Panc1 (cell line): Measurements from ENCODE around the gene ANKMY2. TPM values are rescaled to one million over a fixed set of nuclear protein-coding genes. Genes with fewer than 3 reads are reported as not detected.

Experiments
- ATAC-seq: fragments of 200-7000 bp; cut with Tn5 transposase; 2 replicates; pipeline ENCODE4 v1.9.1; 2020; ENCODE audit warnings: mild to moderate bottlenecking, moderate library complexity
- BruUV-seq: library from RNA; stranded (reverse); fragments of 400-500 nt; replicated peaks from 2 replicates; lab custom pipeline; 2021; lab: Mats Ljungman, UMichigan
- CTCF ChIA-PET: fragments of 300-600 bp; sonication (Branson Sonifier 250); formaldehyde crosslinking; loops from one replicate; lab custom pipeline; 2022; ENCODE audit warnings: antibody characterized with exemption; lab: Charles Lee
- POLR2A ChIA-PET: fragments of 300-600 bp; sonication (Branson Sonifier 250); formaldehyde crosslinking; loops from one replicate; lab custom pipeline; 2022; ENCODE audit warnings: antibody characterized with exemption; lab: Charles Lee
- DNase-seq: peaks from one replicate; pipeline ENCODE4 v3.0.0-alpha.2; 2010; ENCODE audit warnings: low read depth, low spot score
- H3K27ac ChIP-seq: 2 replicates; pipeline ENCODE4 v1.5.1; 2011; ENCODE audit warnings: mild to moderate bottlenecking, low read length, inconsistent platforms
- H3K27me3 ChIP-seq: fragments of 200-500 bp; sonication (Bioruptor generic); 2 replicates; pipeline ENCODE4 v1.6.0; 2014; ENCODE audit warnings: low read length, inconsistent platforms; ENCODE audit not compliant: control insufficient read depth, insufficient read depth
- H3K36me3 ChIP-seq: fragments of 200-500 bp; sonication (Bioruptor generic); 2 replicates; pipeline ENCODE4 v1.5.1; 2014; ENCODE audit warnings: inconsistent platforms, mild to moderate bottlenecking, low read length, moderate library complexity; ENCODE audit not compliant: control insufficient read depth, insufficient read depth
- H3K4me1 ChIP-seq: 2 replicates; pipeline ENCODE4 v1.5.1; 2011; ENCODE audit warnings: inconsistent platforms, mild to moderate bottlenecking, low read length, moderate library complexity; ENCODE audit not compliant: control insufficient read depth, insufficient read depth
- H3K4me3 ChIP-seq, 2 experiments: 2 replicates each; pipeline ENCODE4 v1.5.1; 2011 to 2012; ENCODE audit warnings: low read depth in 2 of 2, low read length in 2 of 2, mild to moderate bottlenecking in 2 of 2, inconsistent platforms in 1 of 2, moderate library complexity in 1 of 2
- H3K9me3 ChIP-seq: fragments of 200-500 bp; sonication (Bioruptor generic); 2 replicates; pipeline ENCODE4 v1.5.1; 2014; ENCODE audit warnings: low read depth, mild to moderate bottlenecking, inconsistent platforms, low read length, moderate library complexity; ENCODE audit not compliant: control insufficient read depth, insufficient read depth
- POLR2AphosphoS5 ChIP-seq: IDR thresholded peaks from 2 replicates; pipeline ENCODE4 v1.6.1; 2012; ENCODE audit warnings: mild to moderate bottlenecking, low read depth, low read length, moderate library complexity
- SIN3A ChIP-seq: IDR thresholded peaks from 2 replicates; pipeline ENCODE4 v1.6.1; 2012; ENCODE audit warnings: low read depth, mild to moderate bottlenecking, low read length, moderate library complexity, borderline replicate concordance; ENCODE audit not compliant: insufficient read depth
- TCF7L2 ChIP-seq: IDR thresholded peaks from 2 replicates; pipeline ENCODE4 v1.6.1; 2011; ENCODE audit warnings: mild to moderate bottlenecking, low read depth, low read length, inconsistent platforms
- in situ Hi-C: cut with HindIII; loops from 2 replicates; pipeline ENCODE4 v1.10.0; 2016; ENCODE audit warnings: low sequenced_read_pairs, low pct_unique_long_range_greater_than_20kb
- intact Hi-C: fragments of 100-400 bp; cut with micrococcal nuclease; formaldehyde crosslinking; loops from one replicate; pipeline ENCODE4 v1.10.0; 2022; ENCODE audit not compliant: unreplicated experiment
- total RNA-seq: library from RNA; stranded (reverse); gene quantifications from one replicate; pipeline ENCODE4 v1.2.1, GENCODE V29; 2021; ENCODE audit not compliant: unreplicated experiment
- TF ChIP-seq, protein P1 (sequence below): fragments of 450-650 bp; IDR thresholded peaks from 2 replicates; pipeline ENCODE4 v1.5.1; 2017; ENCODE audit warnings: mild to moderate bottlenecking
- TF ChIP-seq, protein P2 (sequence below), 2 experiments: IDR thresholded peaks; 2 replicates each; pipeline ENCODE4 v1.6.1; 2011 to 2012; ENCODE audit warnings: low read depth in 2 of 2, control low read depth in 1 of 2, low read length in 1 of 2, mild to moderate bottlenecking in 1 of 2, moderate library complexity in 1 of 2; ENCODE audit not compliant: insufficient read depth in 1 of 2

ANKMY2 gene
- total RNA-seq, 1 experiment from 2014 or later = 18.6 TPM

DNA sequence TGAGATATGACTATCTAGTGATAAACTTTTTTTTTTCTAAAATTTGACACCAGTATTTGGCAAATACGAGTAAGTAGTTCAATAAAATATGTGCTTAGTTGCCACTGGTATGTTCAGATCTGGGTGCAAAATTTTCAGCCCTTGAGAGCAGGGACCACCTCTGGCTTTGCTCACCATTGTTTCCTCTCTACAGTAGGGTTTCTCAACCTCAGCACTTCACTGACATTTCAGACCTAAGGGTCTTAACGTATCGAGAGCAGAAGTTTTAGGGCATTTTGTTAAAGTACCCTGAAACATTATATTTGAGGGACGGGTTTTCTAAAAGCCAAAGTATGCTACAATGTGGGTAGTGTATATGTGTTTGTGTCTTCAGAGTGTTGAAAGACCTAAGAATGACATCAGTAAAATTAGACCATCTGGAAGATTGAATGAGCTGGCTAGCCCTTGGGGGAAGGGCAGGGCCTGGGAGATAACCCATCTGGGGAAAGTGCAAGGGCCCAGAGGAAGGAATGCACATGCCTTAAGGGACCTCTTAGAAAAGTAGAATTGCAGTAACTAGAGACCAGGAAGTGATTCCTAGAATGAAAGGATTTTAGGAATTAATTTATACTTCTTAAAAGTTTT is 12.2 kb upstream of the ANKMY2 start:
- Histone ChIP-seq H3K27ac (no peak overlapping the region), H3K4me3 (no peak overlapping the region), H3K36me3 (no peaks in the 10 kb centered on the region), H3K27me3 (no peaks in the 10 kb centered on the region), H3K4me1 (peaks cover 27% of the 10 kb centered on the region), H3K9me3 (no peaks in the 10 kb centered on the region)
- DNase-seq (no peak), ATAC-seq (0 out of 2 replicates have a peak, but pooled peaks have one; percentile 13)
- ChIA-PET CTCF (no interaction called here), POLR2A (no interaction called here)
- BruUV-seq = TSS peak; percentile 26
- TF ChIP-seq SIN3A = no peak
- TF ChIP-seq, protein P1, sequence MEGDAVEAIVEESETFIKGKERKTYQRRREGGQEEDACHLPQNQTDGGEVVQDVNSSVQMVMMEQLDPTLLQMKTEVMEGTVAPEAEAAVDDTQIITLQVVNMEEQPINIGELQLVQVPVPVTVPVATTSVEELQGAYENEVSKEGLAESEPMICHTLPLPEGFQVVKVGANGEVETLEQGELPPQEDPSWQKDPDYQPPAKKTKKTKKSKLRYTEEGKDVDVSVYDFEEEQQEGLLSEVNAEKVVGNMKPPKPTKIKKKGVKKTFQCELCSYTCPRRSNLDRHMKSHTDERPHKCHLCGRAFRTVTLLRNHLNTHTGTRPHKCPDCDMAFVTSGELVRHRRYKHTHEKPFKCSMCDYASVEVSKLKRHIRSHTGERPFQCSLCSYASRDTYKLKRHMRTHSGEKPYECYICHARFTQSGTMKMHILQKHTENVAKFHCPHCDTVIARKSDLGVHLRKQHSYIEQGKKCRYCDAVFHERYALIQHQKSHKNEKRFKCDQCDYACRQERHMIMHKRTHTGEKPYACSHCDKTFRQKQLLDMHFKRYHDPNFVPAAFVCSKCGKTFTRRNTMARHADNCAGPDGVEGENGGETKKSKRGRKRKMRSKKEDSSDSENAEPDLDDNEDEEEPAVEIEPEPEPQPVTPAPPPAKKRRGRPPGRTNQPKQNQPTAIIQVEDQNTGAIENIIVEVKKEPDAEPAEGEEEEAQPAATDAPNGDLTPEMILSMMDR = no peak
- TF ChIP-seq, protein P2, sequence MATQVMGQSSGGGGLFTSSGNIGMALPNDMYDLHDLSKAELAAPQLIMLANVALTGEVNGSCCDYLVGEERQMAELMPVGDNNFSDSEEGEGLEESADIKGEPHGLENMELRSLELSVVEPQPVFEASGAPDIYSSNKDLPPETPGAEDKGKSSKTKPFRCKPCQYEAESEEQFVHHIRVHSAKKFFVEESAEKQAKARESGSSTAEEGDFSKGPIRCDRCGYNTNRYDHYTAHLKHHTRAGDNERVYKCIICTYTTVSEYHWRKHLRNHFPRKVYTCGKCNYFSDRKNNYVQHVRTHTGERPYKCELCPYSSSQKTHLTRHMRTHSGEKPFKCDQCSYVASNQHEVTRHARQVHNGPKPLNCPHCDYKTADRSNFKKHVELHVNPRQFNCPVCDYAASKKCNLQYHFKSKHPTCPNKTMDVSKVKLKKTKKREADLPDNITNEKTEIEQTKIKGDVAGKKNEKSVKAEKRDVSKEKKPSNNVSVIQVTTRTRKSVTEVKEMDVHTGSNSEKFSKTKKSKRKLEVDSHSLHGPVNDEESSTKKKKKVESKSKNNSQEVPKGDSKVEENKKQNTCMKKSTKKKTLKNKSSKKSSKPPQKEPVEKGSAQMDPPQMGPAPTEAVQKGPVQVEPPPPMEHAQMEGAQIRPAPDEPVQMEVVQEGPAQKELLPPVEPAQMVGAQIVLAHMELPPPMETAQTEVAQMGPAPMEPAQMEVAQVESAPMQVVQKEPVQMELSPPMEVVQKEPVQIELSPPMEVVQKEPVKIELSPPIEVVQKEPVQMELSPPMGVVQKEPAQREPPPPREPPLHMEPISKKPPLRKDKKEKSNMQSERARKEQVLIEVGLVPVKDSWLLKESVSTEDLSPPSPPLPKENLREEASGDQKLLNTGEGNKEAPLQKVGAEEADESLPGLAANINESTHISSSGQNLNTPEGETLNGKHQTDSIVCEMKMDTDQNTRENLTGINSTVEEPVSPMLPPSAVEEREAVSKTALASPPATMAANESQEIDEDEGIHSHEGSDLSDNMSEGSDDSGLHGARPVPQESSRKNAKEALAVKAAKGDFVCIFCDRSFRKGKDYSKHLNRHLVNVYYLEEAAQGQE (IDR thresholded peaks at IDR 0.05; ENCODE audit: insufficient read depth in 1 of 2, low read depth in 2 of 2, low read length in 1 of 2) = no peak
- TF ChIP-seq TCF7L2 = no peak
- TF ChIP-seq POLR2AphosphoS5 = no peak
- intact Hi-C loops (no loop called here), in situ Hi-C loops (no loop called here)

DNA sequence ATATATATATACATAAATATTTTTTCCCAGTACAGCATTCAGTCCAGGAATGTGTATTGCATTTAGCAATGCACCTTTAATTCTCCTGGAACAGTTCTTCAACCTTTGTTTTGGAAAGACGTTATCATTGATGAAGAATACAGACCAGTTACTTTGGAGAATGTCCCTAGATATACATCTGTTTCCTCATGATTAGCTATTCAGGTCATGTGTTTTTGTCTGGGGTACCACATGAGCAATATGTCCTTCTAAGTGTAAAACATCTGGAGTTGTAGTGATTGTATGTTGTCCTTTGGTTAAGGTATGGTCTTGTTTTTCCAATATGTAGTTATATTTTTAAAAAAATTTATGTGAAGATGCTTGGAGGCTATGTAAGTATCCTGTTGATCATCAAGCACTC is 10.6 kb upstream of the ANKMY2 start:
- DNase-seq (no peak), ATAC-seq (no peak)
- intact Hi-C loops (no loop called here), in situ Hi-C loops (no loop called here)
- Histone ChIP-seq H3K4me1 (peaks cover 20% of the 10 kb centered on the region), H3K27ac (no peak overlapping the region), H3K36me3 (no peaks in the 10 kb centered on the region), H3K27me3 (no peaks in the 10 kb centered on the region), H3K9me3 (no peaks in the 10 kb centered on the region), H3K4me3 (no peak overlapping the region)
- no TSS peak for BruUV-seq
- TF ChIP-seq, protein P1 = no peak
- TF ChIP-seq, protein P2 (IDR thresholded peaks at IDR 0.05; ENCODE audit: insufficient read depth in 1 of 2, low read depth in 2 of 2, low read length in 1 of 2) = no peak
- TF ChIP-seq TCF7L2 (no peak), SIN3A (no peak), POLR2AphosphoS5 (no peak)
- ChIA-PET CTCF (no interaction called here), POLR2A (no interaction called here)
